HepG2 (cell line): ENCODE results near the gene HOXA5. TPM values are rescaled to one million over a fixed set of nuclear protein-coding genes. Genes with fewer than 3 reads are reported as not detected.

ENCODE experiments used
- ATAC-seq: fragments of 200-7000 bp; cut with Tn5 transposase; 3 replicates; pipeline ENCODE4 v1.9.1; 2020; ENCODE audit warnings: mild to moderate bottlenecking, moderate library complexity
- BruUV-seq: library from RNA; stranded (reverse); fragments of 400-500 nt; replicated peaks from 2 replicates; lab custom pipeline; 2021; lab: Mats Ljungman, UMichigan
- CTCF ChIA-PET: fragments of 300-600 bp; formaldehyde crosslinking; extraction: SDS; loops from one replicate; lab custom pipeline; 2021; ENCODE audit warnings: low total read pairs, inconsistent platforms, low intra/inter-chr PET ratio; lab: Yijun Ruan, JAX
- POLR2A ChIA-PET: fragments of 350-600 bp; sonication (Branson Sonifier 250); formaldehyde crosslinking; loops from one replicate; lab custom pipeline; 2020; ENCODE audit warnings: antibody characterized with exemption, inconsistent platforms; lab: Yijun Ruan, JAX
- DNase-seq: peaks from one replicate; pipeline ENCODE4 v3.0.0-alpha.2; 2015; ENCODE audit warnings: low spot score
- FAIRE-seq: peaks from 3 replicates; lab custom pipeline; 2011; peaks lifted over from hg19 to GRCh38; lab: Jason Lieb, UNC
- H2AFZ ChIP-seq: one replicate; pipeline ENCODE4 v1.6.1; 2011; ENCODE audit warnings: low read length, inconsistent platforms
- H3K27ac ChIP-seq: fragments of 300-600 bp; 3 replicates; pipeline ENCODE4 v1.8.0; 2011; ENCODE audit warnings: mixed run types, mild to moderate bottlenecking, mixed read lengths, low read length, inconsistent platforms; ENCODE audit not compliant: insufficient read depth; ENCODE audit errors: extremely low read length
- H3K27me3 ChIP-seq, 2 experiments: fragments of 200-600 bp in 1 of 2; 2 replicates in 1 of 2; 3 replicates in 1 of 2; pipeline versions ENCODE4 v1.6.0 to v1.8.0; 2011; ENCODE audit warnings: low read length in 2 of 2, mild to moderate bottlenecking in 2 of 2, moderate library complexity in 2 of 2, inconsistent platforms in 1 of 2; ENCODE audit not compliant: insufficient read depth in 2 of 2, control insufficient read depth in 1 of 2
- H3K36me3 ChIP-seq, 2 experiments: fragments of 200-600 bp in 1 of 2; replicated peaks in 1 of 2; 2 replicates in 1 of 2; 3 replicates in 1 of 2; pipeline versions ENCODE4 v1.5.1 to v1.8.0; 2011; ENCODE audit warnings: low read length in 2 of 2, inconsistent platforms in 1 of 2; ENCODE audit not compliant: insufficient read depth in 2 of 2, control insufficient read depth in 1 of 2
- H3K4me1 ChIP-seq: 2 replicates; pipeline ENCODE4 v1.5.1; 2012; ENCODE audit warnings: low read length, inconsistent platforms; ENCODE audit not compliant: insufficient read depth
- H3K4me2 ChIP-seq: 2 replicates; pipeline ENCODE4 v1.6.0; 2011; ENCODE audit warnings: low read depth, low read length, inconsistent platforms
- H3K4me3 ChIP-seq, 3 experiments: fragments of 200-600 bp in 1 of 3; sonication (generic), shearing (Covaris generic) in 1 of 3; replicated peaks in 1 of 3; 2 replicates each; pipeline ENCODE4 v1.5.1; 2011 to 2016; ENCODE audit warnings: low read length in 3 of 3, inconsistent platforms in 2 of 3, low read depth in 2 of 3, mild to moderate bottlenecking in 2 of 3, control low read depth in 1 of 3, mixed read lengths in 1 of 3; ENCODE audit not compliant: insufficient read depth in 1 of 3
- H3K79me2 ChIP-seq: one replicate; pipeline ENCODE4 v1.6.1; 2011; ENCODE audit warnings: low read length, inconsistent platforms; ENCODE audit not compliant: insufficient read depth
- H3K9ac ChIP-seq: 2 replicates; pipeline ENCODE4 v1.6.0; 2011; ENCODE audit warnings: mild to moderate bottlenecking, low read depth, low read length, inconsistent platforms; ENCODE audit not compliant: insufficient read depth
- H3K9me3 ChIP-seq: 2 replicates; pipeline ENCODE4 v1.5.1; 2012; ENCODE audit warnings: mild to moderate bottlenecking, low read length
- H4K20me1 ChIP-seq: 2 replicates; pipeline ENCODE4 v1.6.0; 2011; ENCODE audit warnings: inconsistent platforms, mild to moderate bottlenecking, low read length, moderate library complexity; ENCODE audit not compliant: insufficient read depth
- FOSL2 ChIP-seq: sonication (generic); formaldehyde crosslinking; IDR thresholded peaks from 2 replicates; pipeline ENCODE4 v1.4.0; 2020; ENCODE audit warnings: missing genetic modification reagents
- GABPA ChIP-seq, 2 experiments: IDR thresholded peaks; 2 replicates each; pipeline ENCODE4 v1.6.1; 2011 to 2016; ENCODE audit warnings: low read depth in 2 of 2, low read length in 1 of 2, missing biosample characterization in 1 of 2, missing genetic modification characterization in 1 of 2
- GTF3A ChIP-seq: sonication (generic); formaldehyde crosslinking; conservative IDR thresholded peaks from 2 replicates; pipeline ENCODE4 v1.4.0; 2020; ENCODE audit warnings: mild to moderate bottlenecking, missing genetic modification reagents
- IKZF1 ChIP-seq: fragments of 450-650 bp; IDR thresholded peaks from 2 replicates; pipeline ENCODE4 v1.7.1; 2016
- MAFF ChIP-seq: IDR thresholded peaks from 2 replicates; pipeline ENCODE4 v1.6.1; 2011; ENCODE audit warnings: low read depth, low read length, improper control_type of control experiment
- MIER3 ChIP-seq: IDR thresholded peaks from 2 replicates; pipeline ENCODE4 v1.6.1; 2016; ENCODE audit warnings: missing compliant biosample characterization, borderline replicate concordance
- NBN ChIP-seq: fragments of 450-650 bp; conservative IDR thresholded peaks from 2 replicates; pipeline ENCODE4 v1.6.1; 2017
- NR1H2 ChIP-seq: sonication (generic); formaldehyde crosslinking; IDR thresholded peaks from 2 replicates; pipeline ENCODE4 v1.8.1; 2022; ENCODE audit warnings: low read depth, missing genetic modification reagents, borderline replicate concordance
- ZBTB38 ChIP-seq: sonication (generic); formaldehyde crosslinking; IDR thresholded peaks from 2 replicates; pipeline ENCODE4 v1.5.1; 2020; ENCODE audit warnings: mild to moderate bottlenecking, missing genetic modification reagents
- ZNF274 ChIP-seq: sonication (generic); formaldehyde crosslinking; IDR thresholded peaks from 2 replicates; pipeline ENCODE4 v1.5.1; 2020; ENCODE audit warnings: mild to moderate bottlenecking, missing genetic modification reagents
- ZNF607 ChIP-seq: sonication (generic); formaldehyde crosslinking; IDR thresholded peaks from 2 replicates; pipeline ENCODE4 v1.5.1; 2020; ENCODE audit warnings: missing genetic modification reagents, mild to moderate bottlenecking, borderline replicate concordance
- ZNF772 ChIP-seq: sonication (generic); formaldehyde crosslinking; IDR thresholded peaks from 2 replicates; pipeline ENCODE4 v1.5.0; 2020; ENCODE audit warnings: mild to moderate bottlenecking, missing genetic modification reagents
- WGBS: methylation state at CpG from one replicate; pipeline ENCODE4 v1.1.6; 2017; ENCODE audit warnings: low lambda C conversion rate; 5-methylcytosine and 5-hydroxymethylcytosine counted together
- in situ Hi-C: cut with HindIII; loops from 2 replicates; pipeline ENCODE4 v1.10.0; 2017; ENCODE audit warnings: low pct_unique_long_range_greater_than_20kb; ENCODE audit not compliant: extremely low pct_ligation_motif_present
- intact Hi-C: fragments of 100-400 bp; cut with micrococcal nuclease; formaldehyde crosslinking; loops from one replicate; pipeline ENCODE4 v1.10.0; 2022; ENCODE audit not compliant: unreplicated experiment
- polyA plus RNA-seq, 8 experiments: library from polyadenylated mRNA; depleted of rRNA in 3 of 8; stranded (reverse) in 7 of 8; unstranded in 1 of 8; fragments of >200 nt; fragmentation: Illumina TruSeq in 4 of 8; extraction: Trizol in 4 of 8; gene quantifications; 2 replicates each; pipeline versions ENCODE4 v1.2.1 to v1.2.3, GENCODE V29; 2011 to 2016; ENCODE audit warnings: low read depth in 4 of 8, missing spikeins in 1 of 8, mixed read lengths in 1 of 8; ENCODE audit not compliant: insufficient read depth in 1 of 8
- total RNA-seq, 5 experiments: library from RNA; depleted of rRNA; stranded (reverse); fragments of >200 nt; fragmentation: Illumina TruSeq; extraction: Trizol; gene quantifications; 2 replicates each; pipeline ENCODE4 v1.2.3, GENCODE V29; 2016; ENCODE audit warnings: low read depth in 1 of 5
- TF ChIP-seq, protein P1 (sequence below): sonication (generic); formaldehyde crosslinking; IDR thresholded peaks from 2 replicates; pipeline ENCODE4 v1.4.0; 2020; ENCODE audit warnings: mild to moderate bottlenecking, missing genetic modification reagents
- TF ChIP-seq, protein P2 (sequence below): sonication (generic); formaldehyde crosslinking; IDR thresholded peaks from 2 replicates; pipeline ENCODE4 v1.5.0; 2020; ENCODE audit warnings: mild to moderate bottlenecking, missing genetic modification reagents
- TF ChIP-seq, protein P3 (sequence below): sonication (generic); formaldehyde crosslinking; IDR thresholded peaks from 2 replicates; pipeline ENCODE4 v1.5.1; 2020; ENCODE audit warnings: mild to moderate bottlenecking, missing genetic modification reagents
- TF ChIP-seq, protein P4 (sequence below): sonication (generic); formaldehyde crosslinking; IDR thresholded peaks from 2 replicates; pipeline ENCODE4 v1.5.0; 2020; ENCODE audit warnings: missing genetic modification reagents

HOXA5 gene
- total and polyA plus RNA-seq, 2 of the 13 experiments (the other 11 are each of a cell fraction or from before 2014, with no cell fraction given): 3.2 to 3.6 TPM

DNA sequence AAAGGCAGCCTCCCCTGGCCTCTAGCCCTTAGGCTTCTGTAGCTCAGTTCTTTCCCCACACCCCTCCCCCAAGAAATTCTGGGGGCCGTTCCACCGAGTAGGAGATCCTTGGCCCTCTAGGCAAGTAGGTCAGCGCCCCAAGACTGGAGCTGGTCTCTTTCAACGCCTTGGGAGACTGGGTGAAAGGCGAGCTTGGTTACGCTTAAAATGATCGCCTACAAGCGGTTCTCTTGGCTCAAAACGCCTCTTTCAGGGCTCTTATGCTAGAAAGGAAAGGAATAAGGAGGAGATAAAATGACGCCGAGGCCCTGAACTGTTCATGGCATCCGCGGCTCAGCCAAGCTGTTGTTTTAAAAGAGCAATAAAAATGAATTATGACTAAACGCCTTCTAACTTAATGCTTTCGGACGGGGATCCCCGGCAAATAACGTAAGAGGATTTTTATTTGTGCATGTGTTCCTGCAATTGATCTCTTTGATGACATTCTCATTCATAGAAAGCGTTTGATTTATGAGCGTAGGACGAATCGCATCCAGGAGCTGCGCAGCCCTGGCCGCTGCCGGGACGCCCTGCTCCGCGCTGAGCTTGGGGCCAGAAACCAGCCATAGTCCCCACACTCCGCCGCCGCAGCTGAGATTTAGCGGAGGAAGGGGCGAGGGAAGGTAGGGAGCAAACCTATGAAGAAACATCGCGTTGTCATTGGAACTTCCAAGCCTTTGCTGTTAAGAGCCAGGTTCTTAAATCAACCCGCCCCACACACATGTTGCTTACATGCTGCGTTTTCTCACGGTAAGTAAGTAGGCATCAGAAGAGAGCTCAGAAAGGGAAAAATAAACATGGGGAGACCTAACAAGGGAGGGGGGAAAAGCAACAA, 44.7 kb downstream of the HOXA5 start:
- Histone ChIP-seq H3K27ac (no peak overlapping the region), H3K36me3 (no peaks in the 10 kb centered on the region), H3K4me1 (peaks cover 12% of the 10 kb centered on the region; the same call in 1 of the 2 replicates), H2AFZ (no peak overlapping the region), H3K27me3 (no peaks in the 10 kb centered on the region), H3K9me3 (no peaks in the 10 kb centered on the region), H3K9ac (no peak overlapping the region), H3K4me2 (no peak overlapping the region), H4K20me1 (no peaks in the 10 kb centered on the region), H3K4me3 (no peak overlapping the region), H3K79me2 (no peaks in the 10 kb centered on the region)
- WGBS: 92% methylated on average over 38 of the region's 38 CpGs
- POLR2A ChIA-PET: interaction anchor here (1.6 kb wide), 1 partner anchor 23 kb away, joined by 9 read pairs; no protein-coding TSS in a partner anchor
- no peak for DNase-seq
- intact Hi-C loops (no loop called here), in situ Hi-C loops (no loop called here)
- FAIRE-seq: no peak
- no peak for ATAC-seq
- BruUV-seq: no TSS peak
- CTCF ChIA-PET: no interaction called here
- TF ChIP-seq, protein P1, sequence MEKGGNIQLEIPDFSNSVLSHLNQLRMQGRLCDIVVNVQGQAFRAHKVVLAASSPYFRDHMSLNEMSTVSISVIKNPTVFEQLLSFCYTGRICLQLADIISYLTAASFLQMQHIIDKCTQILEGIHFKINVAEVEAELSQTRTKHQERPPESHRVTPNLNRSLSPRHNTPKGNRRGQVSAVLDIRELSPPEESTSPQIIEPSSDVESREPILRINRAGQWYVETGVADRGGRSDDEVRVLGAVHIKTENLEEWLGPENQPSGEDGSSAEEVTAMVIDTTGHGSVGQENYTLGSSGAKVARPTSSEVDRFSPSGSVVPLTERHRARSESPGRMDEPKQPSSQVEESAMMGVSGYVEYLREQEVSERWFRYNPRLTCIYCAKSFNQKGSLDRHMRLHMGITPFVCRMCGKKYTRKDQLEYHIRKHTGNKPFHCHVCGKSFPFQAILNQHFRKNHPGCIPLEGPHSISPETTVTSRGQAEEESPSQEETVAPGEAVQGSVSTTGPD (CRISPR knock-in tag): no peak
- TF ChIP-seq, protein P2, sequence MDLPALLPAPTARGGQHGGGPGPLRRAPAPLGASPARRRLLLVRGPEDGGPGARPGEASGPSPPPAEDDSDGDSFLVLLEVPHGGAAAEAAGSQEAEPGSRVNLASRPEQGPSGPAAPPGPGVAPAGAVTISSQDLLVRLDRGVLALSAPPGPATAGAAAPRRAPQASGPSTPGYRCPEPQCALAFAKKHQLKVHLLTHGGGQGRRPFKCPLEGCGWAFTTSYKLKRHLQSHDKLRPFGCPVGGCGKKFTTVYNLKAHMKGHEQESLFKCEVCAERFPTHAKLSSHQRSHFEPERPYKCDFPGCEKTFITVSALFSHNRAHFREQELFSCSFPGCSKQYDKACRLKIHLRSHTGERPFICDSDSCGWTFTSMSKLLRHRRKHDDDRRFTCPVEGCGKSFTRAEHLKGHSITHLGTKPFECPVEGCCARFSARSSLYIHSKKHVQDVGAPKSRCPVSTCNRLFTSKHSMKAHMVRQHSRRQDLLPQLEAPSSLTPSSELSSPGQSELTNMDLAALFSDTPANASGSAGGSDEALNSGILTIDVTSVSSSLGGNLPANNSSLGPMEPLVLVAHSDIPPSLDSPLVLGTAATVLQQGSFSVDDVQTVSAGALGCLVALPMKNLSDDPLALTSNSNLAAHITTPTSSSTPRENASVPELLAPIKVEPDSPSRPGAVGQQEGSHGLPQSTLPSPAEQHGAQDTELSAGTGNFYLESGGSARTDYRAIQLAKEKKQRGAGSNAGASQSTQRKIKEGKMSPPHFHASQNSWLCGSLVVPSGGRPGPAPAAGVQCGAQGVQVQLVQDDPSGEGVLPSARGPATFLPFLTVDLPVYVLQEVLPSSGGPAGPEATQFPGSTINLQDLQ: no peak
- TF ChIP-seq GABPA (IDR thresholded peaks at IDR 0.05; ENCODE audit: low read depth, low read length) (no peak), GABPA (CRISPR knock-in tag; IDR thresholded peaks at IDR 0.05; ENCODE audit: low read depth) (no peak), MIER3 (CRISPR knock-in tag) (no peak), ZNF274 (CRISPR knock-in tag) (no peak), ZNF772 (no peak), ZNF607 (CRISPR knock-in tag) (no peak), GTF3A (CRISPR knock-in tag) (no peak), FOSL2 (no peak), ZBTB38 (CRISPR knock-in tag) (no peak), IKZF1 (no peak), NBN (no peak), NR1H2 (CRISPR knock-in tag) (no peak), MAFF (no peak)
- TF ChIP-seq, protein P3, sequence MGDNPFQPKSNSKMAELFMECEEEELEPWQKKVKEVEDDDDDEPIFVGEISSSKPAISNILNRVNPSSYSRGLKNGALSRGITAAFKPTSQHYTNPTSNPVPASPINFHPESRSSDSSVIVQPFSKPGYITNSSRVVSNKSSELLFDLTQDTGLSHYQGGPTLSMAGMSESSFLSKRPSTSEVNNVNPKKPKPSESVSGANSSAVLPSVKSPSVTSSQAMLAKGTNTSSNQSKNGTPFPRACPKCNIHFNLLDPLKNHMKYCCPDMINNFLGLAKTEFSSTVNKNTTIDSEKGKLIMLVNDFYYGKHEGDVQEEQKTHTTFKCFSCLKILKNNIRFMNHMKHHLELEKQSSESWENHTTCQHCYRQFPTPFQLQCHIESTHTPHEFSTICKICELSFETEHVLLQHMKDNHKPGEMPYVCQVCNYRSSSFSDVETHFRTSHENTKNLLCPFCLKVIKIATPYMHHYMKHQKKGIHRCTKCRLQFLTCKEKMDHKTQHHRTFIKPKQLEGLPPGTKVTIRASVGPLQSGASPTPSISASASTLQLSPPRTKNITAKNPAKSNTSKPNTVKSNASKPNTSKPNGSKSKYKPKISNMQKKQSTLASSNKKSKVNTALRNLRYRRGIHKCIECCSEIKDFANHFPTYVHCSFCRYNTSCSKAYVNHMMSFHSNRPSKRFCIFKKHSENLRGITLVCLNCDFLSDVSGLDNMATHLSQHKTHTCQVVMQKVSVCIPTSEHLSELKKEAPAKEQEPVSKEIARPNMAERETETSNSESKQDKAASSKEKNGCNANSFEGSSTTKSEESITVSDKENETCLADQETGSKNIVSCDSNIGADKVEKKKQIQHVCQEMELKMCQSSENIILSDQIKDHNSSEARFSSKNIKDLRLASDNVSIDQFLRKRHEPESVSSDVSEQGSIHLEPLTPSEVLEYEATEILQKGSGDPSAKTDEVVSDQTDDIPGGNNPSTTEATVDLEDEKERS (CRISPR knock-in tag): no peak
- TF ChIP-seq, protein P4, sequence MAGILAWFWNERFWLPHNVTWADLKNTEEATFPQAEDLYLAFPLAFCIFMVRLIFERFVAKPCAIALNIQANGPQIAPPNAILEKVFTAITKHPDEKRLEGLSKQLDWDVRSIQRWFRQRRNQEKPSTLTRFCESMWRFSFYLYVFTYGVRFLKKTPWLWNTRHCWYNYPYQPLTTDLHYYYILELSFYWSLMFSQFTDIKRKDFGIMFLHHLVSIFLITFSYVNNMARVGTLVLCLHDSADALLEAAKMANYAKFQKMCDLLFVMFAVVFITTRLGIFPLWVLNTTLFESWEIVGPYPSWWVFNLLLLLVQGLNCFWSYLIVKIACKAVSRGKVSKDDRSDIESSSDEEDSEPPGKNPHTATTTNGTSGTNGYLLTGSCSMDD (CRISPR knock-in tag): no peak
